Neural cell (in vitro differentiated cells): ENCODE data around the gene KIF5C. TPM values are rescaled to one million over a fixed set of nuclear protein-coding genes. Genes with fewer than 3 reads are reported as not detected.

Source experiments
- H2AFZ ChIP-seq: fragments of 200-600, 300-800 bp; sonication (generic), shearing (Covaris generic); 2 replicates; pipeline ENCODE4 v1.6.0; 2014; ENCODE audit warnings: low read depth, mild to moderate bottlenecking, antibody characterized with exemption, low read length, moderate library complexity
- H3F3A ChIP-seq: fragments of 200-600 bp; shearing (Covaris generic); 2 replicates; pipeline ENCODE4 v1.6.1; 2016; ENCODE audit warnings: mild to moderate bottlenecking, moderate library complexity, mixed read lengths, antibody characterized with exemption, low read length; ENCODE audit not compliant: insufficient read depth, poor library complexity, severe bottlenecking
- H3K27ac ChIP-seq: fragments of 200-600, 300-800 bp; sonication (generic), shearing (Covaris generic); 2 replicates; pipeline ENCODE4 v1.5.1; 2014; ENCODE audit warnings: mild to moderate bottlenecking, low read length, moderate library complexity
- H3K27me3 ChIP-seq: fragments of 300-800, 200-600 bp; sonication (generic), shearing (Covaris generic); 2 replicates; pipeline ENCODE4 v1.6.0; 2014; ENCODE audit warnings: mild to moderate bottlenecking, low read depth, low read length, moderate library complexity; ENCODE audit not compliant: insufficient read depth
- H3K36me3 ChIP-seq: fragments of 300-800, 200-600 bp; sonication (generic), shearing (Covaris generic); 2 replicates; pipeline ENCODE4 v1.5.1; 2014; ENCODE audit warnings: mild to moderate bottlenecking, antibody characterized with exemption, low read length, moderate library complexity; ENCODE audit not compliant: insufficient read depth
- H3K4me2 ChIP-seq: fragments of 300-800, 200-600 bp; sonication (generic), shearing (Covaris generic); 2 replicates; pipeline ENCODE4 v1.6.0; 2014; ENCODE audit warnings: mild to moderate bottlenecking, low read length
- H3K4me3 ChIP-seq: fragments of 300-800, 200-600 bp; sonication (generic), shearing (Covaris generic); 2 replicates; pipeline ENCODE4 v1.5.1; 2014; ENCODE audit warnings: mild to moderate bottlenecking, low read length, moderate library complexity
- H3K79me2 ChIP-seq: fragments of 200-600 bp; shearing (Covaris generic); replicated peaks from 2 replicates; pipeline ENCODE4 v1.6.0; 2014; ENCODE audit warnings: mild to moderate bottlenecking, low read length, moderate library complexity; ENCODE audit not compliant: insufficient read depth
- H3K9ac ChIP-seq: fragments of 300-800, 200-600 bp; sonication (generic), shearing (Covaris generic); 2 replicates; pipeline ENCODE4 v1.6.1; 2016; ENCODE audit warnings: mild to moderate bottlenecking, low read length, mixed read lengths
- H3K9me2 ChIP-seq: fragments of 200-600 bp; shearing (Covaris generic); 2 replicates; pipeline ENCODE4 v1.6.1; 2016; ENCODE audit warnings: mild to moderate bottlenecking, low read length, mixed read lengths; ENCODE audit not compliant: insufficient read depth
- H3K9me3 ChIP-seq: fragments of 200-600, 300-800 bp; sonication (generic), shearing (Covaris generic); 2 replicates; pipeline ENCODE4 v1.6.1; 2016; ENCODE audit warnings: mild to moderate bottlenecking, mixed run types, low read length, moderate library complexity, mixed read lengths
- H4K20me1 ChIP-seq: fragments of 200-600 bp; shearing (Covaris generic); 2 replicates; pipeline ENCODE4 v1.6.1; 2016; ENCODE audit warnings: mild to moderate bottlenecking, mixed run types; ENCODE audit not compliant: insufficient read depth
- EP300 ChIP-seq: fragments of 450-650 bp; conservative IDR thresholded peaks from 2 replicates; pipeline ENCODE4 v1.6.1; 2014; ENCODE audit warnings: antibody characterized with exemption, mild to moderate bottlenecking, moderate library complexity; ENCODE audit not compliant: poor library complexity, severe bottlenecking
- EZH2 ChIP-seq: fragments of 200-600, 300-800 bp; shearing (Covaris generic), sonication (generic); IDR thresholded peaks from 2 replicates; pipeline ENCODE4 v1.6.1; 2014; ENCODE audit warnings: antibody characterized with exemption, low read length, borderline replicate concordance, mild to moderate bottlenecking; ENCODE audit not compliant: insufficient read depth, poor library complexity, severe bottlenecking
- MXI1 ChIP-seq: fragments of 450-650 bp; conservative IDR thresholded peaks from 2 replicates; pipeline ENCODE4 v1.6.1; 2014; ENCODE audit warnings: antibody characterized with exemption, mild to moderate bottlenecking; ENCODE audit not compliant: poor library complexity, severe bottlenecking
- POLR2AphosphoS5 ChIP-seq: IDR thresholded peaks from 2 replicates; pipeline ENCODE4 v1.6.1; 2012
- RAD21 ChIP-seq: fragments of 450-650 bp; conservative IDR thresholded peaks from 2 replicates; pipeline ENCODE4 v1.6.1; 2014; ENCODE audit warnings: antibody characterized with exemption, mild to moderate bottlenecking, moderate library complexity
- SMC3 ChIP-seq: fragments of 450-650 bp; conservative IDR thresholded peaks from 2 replicates; pipeline ENCODE4 v1.6.1; 2014; ENCODE audit warnings: antibody characterized with exemption, mild to moderate bottlenecking, moderate library complexity; ENCODE audit not compliant: poor library complexity
- TAF1 ChIP-seq: IDR thresholded peaks from 2 replicates; pipeline ENCODE4 v1.6.1; 2012; ENCODE audit warnings: low read depth
- polyA plus RNA-seq: library from polyadenylated mRNA; depleted of rRNA; stranded (reverse); fragments of >200 nt; gene quantifications from 2 replicates; pipeline ENCODE4 v1.2.3, GENCODE V29; 2014
- TF ChIP-seq, protein P1 (sequence below): fragments of 450-650 bp; IDR thresholded peaks from 2 replicates; pipeline ENCODE4 v1.5.1; 2014; ENCODE audit warnings: antibody characterized with exemption, mild to moderate bottlenecking, moderate library complexity; ENCODE audit not compliant: poor library complexity, severe bottlenecking
- TF ChIP-seq, protein P2 (sequence below): IDR thresholded peaks from 2 replicates; pipeline ENCODE4 v1.6.1; 2012; ENCODE audit warnings: borderline replicate concordance

The KIF5C gene
- polyA plus RNA-seq, 1 donor from 2014 or later: 527 TPM

DNA sequence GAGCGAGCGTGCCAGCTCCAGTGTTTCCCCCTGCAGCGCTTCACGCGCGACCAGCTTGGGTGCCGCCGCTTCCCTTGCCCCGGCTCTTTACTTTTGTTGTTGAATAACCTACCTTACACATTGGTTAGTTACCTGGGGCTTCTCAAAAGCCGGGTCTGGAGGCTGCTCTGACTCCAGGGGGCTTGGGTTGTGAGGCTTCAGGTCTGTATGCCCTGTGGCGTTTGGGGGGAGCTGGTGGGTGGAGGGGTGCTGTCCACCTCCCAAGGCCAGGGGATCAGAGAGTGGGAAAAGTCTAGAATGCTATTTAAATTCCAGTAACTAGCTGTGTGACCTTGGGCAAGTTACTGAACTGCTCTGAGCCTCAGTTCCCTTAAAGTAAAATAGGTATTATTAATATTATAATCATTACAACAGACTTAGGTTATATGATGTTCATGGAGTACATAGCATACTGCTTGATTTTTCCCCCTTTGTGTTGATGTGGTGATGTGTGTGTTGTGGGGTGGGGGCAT is 164.2 kb downstream of the KIF5C start:
- no peaks in the 10 kb centered on the region for H3K9me3 ChIP-seq
- H3K36me3 ChIP-seq: no peaks in the 10 kb centered on the region
- no peak overlapping the region for H2AFZ ChIP-seq
- H3K27ac ChIP-seq: no peak overlapping the region
- H3K4me3 ChIP-seq: peak overlapping the region; percentile 65
- no peaks in the 10 kb centered on the region for H3K79me2 ChIP-seq
- peaks cover 19% of the 10 kb centered on the region for H3K27me3 ChIP-seq
- no peak overlapping the region for H3K4me2 ChIP-seq
- H4K20me1 ChIP-seq: no peaks in the 10 kb centered on the region
- no peaks in the 10 kb centered on the region for H3K9me2 ChIP-seq
- H3F3A ChIP-seq: no peaks in the 10 kb centered on the region
- TF ChIP-seq TAF1: no peak
- TF ChIP-seq RAD21: no peak
- TF ChIP-seq POLR2AphosphoS5: no peak
- TF ChIP-seq, protein P1, sequence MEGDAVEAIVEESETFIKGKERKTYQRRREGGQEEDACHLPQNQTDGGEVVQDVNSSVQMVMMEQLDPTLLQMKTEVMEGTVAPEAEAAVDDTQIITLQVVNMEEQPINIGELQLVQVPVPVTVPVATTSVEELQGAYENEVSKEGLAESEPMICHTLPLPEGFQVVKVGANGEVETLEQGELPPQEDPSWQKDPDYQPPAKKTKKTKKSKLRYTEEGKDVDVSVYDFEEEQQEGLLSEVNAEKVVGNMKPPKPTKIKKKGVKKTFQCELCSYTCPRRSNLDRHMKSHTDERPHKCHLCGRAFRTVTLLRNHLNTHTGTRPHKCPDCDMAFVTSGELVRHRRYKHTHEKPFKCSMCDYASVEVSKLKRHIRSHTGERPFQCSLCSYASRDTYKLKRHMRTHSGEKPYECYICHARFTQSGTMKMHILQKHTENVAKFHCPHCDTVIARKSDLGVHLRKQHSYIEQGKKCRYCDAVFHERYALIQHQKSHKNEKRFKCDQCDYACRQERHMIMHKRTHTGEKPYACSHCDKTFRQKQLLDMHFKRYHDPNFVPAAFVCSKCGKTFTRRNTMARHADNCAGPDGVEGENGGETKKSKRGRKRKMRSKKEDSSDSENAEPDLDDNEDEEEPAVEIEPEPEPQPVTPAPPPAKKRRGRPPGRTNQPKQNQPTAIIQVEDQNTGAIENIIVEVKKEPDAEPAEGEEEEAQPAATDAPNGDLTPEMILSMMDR: no peak
- no peak for TF ChIP-seq EP300
- no peak for TF ChIP-seq EZH2
- peak overlapping the region; percentile 39 for H3K9ac ChIP-seq

DNA sequence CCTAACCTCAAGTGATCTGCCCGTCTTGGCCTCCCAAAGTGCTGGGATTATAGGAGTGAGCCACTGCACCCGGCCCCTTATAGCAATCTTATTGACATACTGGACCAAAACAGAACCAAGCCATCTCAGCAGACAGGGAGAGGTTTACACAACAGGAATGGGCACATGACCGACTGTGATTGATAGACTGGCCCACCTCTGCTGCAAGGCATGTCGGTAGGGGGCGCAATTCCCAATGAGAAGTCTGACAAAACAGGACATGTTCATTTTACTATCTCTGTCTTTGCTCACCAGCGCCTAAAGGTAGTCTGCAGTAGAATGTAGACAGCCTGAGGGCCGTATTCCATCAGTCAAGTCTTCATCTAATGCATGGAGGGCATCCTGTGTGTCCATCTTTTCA is 165.4 kb downstream of the KIF5C start:
- Histone ChIP-seq H3K4me2 (no peak overlapping the region), H3K79me2 (no peaks in the 10 kb centered on the region), H3K36me3 (no peaks in the 10 kb centered on the region), H3K27me3 (peaks cover 19% of the 10 kb centered on the region), H2AFZ (no peak overlapping the region), H3K4me3 (no peak overlapping the region), H3K9me2 (no peaks in the 10 kb centered on the region), H4K20me1 (no peaks in the 10 kb centered on the region), H3K9ac (no peak overlapping the region), H3F3A (no peaks in the 10 kb centered on the region), H3K27ac (no peak overlapping the region), H3K9me3 (no peaks in the 10 kb centered on the region)
- TF ChIP-seq, protein P1: peak; percentile 27
- TF ChIP-seq EP300 (no peak), MXI1 (no peak)

DNA sequence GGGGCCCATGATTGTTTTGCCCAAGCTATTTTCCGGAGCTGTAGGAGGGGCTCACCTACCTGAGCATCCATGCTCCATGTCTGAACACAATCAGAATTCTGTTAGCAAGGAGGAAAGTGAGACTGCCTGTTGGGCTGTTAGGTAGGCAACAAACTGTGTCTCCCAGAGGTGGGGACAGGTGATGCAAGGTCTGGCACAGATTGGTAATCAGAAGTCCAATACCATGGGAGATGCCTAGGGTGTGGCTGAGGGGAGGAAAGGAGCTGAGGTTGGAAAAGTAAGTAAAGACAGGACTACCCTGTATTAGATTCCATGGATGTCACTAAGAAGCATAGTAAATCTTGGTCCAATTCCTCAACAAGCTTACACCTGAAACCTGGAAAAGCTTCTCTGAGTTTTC is 166.5 kb downstream of the KIF5C start:
- Histone ChIP-seq H3K9me2 (no peaks in the 10 kb centered on the region), H3K27me3 (peaks cover 19% of the 10 kb centered on the region), H3K4me3 (no peak overlapping the region), H3K27ac (no peak overlapping the region), H2AFZ (no peak overlapping the region), H3F3A (no peaks in the 10 kb centered on the region), H3K36me3 (no peaks in the 10 kb centered on the region), H4K20me1 (no peaks in the 10 kb centered on the region), H3K79me2 (no peaks in the 10 kb centered on the region), H3K9me3 (no peaks in the 10 kb centered on the region), H3K9ac (no peak overlapping the region), H3K4me2 (no peak overlapping the region)
- no peak for TF ChIP-seq MXI1
- TF ChIP-seq EZH2: no peak
- TF ChIP-seq POLR2AphosphoS5: no peak
- TF ChIP-seq RAD21: no peak
- TF ChIP-seq SMC3: no peak
- TF ChIP-seq, protein P2, sequence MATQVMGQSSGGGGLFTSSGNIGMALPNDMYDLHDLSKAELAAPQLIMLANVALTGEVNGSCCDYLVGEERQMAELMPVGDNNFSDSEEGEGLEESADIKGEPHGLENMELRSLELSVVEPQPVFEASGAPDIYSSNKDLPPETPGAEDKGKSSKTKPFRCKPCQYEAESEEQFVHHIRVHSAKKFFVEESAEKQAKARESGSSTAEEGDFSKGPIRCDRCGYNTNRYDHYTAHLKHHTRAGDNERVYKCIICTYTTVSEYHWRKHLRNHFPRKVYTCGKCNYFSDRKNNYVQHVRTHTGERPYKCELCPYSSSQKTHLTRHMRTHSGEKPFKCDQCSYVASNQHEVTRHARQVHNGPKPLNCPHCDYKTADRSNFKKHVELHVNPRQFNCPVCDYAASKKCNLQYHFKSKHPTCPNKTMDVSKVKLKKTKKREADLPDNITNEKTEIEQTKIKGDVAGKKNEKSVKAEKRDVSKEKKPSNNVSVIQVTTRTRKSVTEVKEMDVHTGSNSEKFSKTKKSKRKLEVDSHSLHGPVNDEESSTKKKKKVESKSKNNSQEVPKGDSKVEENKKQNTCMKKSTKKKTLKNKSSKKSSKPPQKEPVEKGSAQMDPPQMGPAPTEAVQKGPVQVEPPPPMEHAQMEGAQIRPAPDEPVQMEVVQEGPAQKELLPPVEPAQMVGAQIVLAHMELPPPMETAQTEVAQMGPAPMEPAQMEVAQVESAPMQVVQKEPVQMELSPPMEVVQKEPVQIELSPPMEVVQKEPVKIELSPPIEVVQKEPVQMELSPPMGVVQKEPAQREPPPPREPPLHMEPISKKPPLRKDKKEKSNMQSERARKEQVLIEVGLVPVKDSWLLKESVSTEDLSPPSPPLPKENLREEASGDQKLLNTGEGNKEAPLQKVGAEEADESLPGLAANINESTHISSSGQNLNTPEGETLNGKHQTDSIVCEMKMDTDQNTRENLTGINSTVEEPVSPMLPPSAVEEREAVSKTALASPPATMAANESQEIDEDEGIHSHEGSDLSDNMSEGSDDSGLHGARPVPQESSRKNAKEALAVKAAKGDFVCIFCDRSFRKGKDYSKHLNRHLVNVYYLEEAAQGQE: no peak
- TF ChIP-seq TAF1: no peak
- TF ChIP-seq, protein P1: no peak
- no peak for TF ChIP-seq EP300
